Activated CD4-positive, alpha-beta T cell treated with anti-CD3 and anti-CD28 coated beads, Interleukin-2, amount 50 U/mL, for 24 hours (primary cell): ENCODE data around the gene TMUB1.

ENCODE experiments used
- DNase-seq, 2 donors: peaks; one replicate each; pipeline ENCODE4 v3.0.0-alpha.2; 2020; ENCODE audit warnings: low read depth in 1 of 2, low spot score in 1 of 2

Gene TMUB1

GRCh38 chr7:151071032-151071866 is 12.0 kb downstream of the TMUB1 start:
- no peak for DNase-seq

DNA sequence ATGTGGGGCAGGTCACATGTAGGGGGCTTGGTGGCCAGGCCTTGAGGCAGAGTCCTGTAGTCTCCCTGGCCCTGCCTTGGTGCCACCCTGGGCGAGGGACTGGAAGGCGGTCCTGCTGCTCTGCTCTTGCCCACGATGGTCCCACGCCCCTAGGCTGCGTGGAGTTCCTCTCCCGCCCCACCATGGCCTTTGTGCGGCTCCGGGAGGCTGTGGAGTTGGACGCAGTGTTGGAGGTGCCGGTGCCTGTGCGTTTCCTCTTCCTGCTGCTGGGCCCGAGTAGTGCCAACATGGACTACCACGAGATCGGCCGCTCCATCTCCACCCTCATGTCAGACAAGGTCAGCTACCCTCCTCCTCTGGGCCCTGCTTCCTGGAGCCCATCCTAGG is 12.7 kb downstream of the TMUB1 start:
- no peak for DNase-seq

GRCh38 chr7:151069841-151070573 is 13.3 kb downstream of the TMUB1 start:
- DNase-seq = no peak

- DNase-seq = no peak
Observed at GRCh38 chr7:151068069-151068773, 15.1 kb downstream of the TMUB1 start.

- DNase-seq = no peak
Observed at GRCh38 chr7:151066273-151066974, 16.9 kb downstream of the TMUB1 start.

DNA sequence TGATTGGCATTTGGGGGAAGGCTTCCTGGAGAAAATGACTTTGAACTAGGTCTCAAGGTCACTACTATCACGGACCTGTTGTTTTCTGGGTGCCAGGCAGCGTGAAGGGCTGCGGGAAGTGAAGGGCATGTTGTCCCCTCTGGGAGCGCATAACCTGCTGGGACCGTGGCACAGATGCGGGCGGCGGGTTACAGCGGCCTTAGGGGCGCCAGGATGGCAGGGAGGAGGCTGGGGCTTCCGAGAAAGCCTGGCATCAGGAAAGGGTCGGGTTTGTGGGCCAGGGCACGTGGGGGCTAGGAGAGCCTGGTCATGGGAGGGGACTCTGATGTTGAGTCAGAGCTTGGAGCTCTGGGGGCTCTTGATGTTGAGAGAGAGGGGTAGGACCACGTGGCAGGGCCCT is 17.8 kb downstream of the TMUB1 start:
- no peak for DNase-seq

DNA sequence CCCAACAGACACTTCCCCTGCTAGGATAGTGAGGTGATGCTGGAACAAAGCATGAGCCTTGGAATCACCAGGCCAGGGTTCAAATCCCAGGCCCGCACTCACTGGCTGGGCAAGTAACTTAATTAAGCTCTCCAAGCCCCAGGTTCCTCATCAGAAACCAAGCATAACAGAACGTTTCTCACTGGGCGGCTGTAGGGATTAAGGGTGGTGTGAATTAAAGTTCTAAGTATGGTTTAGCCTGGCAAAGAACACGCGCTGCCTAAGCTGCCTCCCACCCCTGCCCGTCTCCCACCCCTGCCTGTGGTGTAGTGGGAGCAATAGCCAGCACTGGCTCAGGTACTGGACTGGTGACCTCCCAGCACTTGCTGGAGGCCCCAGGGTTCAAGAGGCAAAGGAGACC is 18.3 kb downstream of the TMUB1 start:
- no peak for DNase-seq

- no peak for DNase-seq
Observed at GRCh38 chr7:151064454-151064853, 18.8 kb downstream of the TMUB1 start.

DNA sequence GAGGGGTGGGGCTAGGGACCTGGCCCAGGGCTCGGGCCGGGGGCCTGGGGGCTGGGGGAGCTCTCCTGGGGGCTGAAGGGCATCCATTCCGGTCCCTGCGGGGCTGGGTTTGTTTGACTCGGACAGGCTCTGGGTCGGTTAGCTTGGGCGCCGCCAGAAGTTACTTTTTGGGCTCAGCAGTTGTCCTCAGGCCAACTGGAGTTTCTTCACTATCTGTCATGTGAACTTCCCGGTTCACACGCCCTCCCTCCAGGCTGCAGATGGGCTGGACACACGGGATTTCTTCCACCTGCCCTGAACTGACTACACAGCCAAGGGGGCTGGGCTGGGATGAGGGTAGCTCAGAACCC is 20.1 kb downstream of the TMUB1 start:
- no peak for DNase-seq

DNA sequence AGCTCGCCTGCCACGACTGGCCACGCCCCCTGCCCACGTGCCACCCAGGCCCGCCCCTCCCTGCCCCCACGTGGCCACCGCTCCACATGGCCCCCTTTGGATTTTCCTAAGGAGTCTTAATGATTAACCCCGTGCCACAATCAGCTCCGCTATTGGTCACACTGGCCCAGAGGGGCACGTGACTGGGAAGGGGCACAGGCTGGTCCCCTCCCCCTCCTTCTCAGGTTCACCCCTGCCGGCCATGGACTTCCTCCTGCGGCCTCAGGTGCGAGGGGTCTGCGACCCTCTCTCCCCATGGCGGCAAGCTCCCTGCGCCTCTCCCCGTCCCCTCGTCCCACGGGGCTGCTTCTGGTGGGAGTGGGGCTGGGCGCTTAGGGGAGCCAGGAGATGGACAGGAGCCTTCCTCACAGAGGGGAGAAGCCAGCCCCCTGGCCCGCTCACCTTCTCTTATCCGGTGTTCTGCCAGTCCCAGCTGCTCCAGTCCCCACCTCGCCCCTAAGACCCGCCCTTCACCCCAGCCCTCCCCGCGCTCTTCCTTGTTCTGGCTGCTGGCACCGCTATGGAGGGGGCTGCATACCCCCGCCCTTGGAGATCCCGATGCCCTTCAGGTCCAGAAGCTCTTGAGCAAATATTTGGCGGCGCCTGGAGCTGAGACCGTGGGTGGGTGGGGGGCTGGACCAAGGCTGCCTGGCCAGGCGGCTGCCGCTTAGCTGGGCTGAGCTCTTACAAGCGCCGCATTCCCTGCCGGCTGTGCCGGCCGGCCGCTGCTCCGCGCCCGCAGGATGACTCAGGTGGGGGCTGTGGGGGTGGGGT is 20.7 kb downstream of the TMUB1 start:
- no peak for DNase-seq

DNA sequence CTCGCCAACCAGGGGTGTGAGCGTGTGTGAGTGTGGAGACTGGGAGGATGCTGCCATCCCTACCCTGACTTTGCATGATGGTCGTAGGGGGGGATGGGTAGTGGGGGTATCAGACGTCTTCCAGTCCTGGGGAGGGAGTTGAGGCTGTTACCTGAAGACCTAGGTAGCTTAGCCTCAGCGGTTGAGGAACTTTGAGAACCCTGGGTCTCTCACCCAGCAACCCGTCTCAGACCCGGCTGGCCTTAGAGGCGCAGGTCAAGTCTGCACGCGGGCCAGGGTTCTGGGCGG is 21.2 kb downstream of the TMUB1 start:
- no peak for DNase-seq

GRCh38 chr7:151061213-151062110 is 21.8 kb downstream of the TMUB1 start:
- no peak for DNase-seq

DNA sequence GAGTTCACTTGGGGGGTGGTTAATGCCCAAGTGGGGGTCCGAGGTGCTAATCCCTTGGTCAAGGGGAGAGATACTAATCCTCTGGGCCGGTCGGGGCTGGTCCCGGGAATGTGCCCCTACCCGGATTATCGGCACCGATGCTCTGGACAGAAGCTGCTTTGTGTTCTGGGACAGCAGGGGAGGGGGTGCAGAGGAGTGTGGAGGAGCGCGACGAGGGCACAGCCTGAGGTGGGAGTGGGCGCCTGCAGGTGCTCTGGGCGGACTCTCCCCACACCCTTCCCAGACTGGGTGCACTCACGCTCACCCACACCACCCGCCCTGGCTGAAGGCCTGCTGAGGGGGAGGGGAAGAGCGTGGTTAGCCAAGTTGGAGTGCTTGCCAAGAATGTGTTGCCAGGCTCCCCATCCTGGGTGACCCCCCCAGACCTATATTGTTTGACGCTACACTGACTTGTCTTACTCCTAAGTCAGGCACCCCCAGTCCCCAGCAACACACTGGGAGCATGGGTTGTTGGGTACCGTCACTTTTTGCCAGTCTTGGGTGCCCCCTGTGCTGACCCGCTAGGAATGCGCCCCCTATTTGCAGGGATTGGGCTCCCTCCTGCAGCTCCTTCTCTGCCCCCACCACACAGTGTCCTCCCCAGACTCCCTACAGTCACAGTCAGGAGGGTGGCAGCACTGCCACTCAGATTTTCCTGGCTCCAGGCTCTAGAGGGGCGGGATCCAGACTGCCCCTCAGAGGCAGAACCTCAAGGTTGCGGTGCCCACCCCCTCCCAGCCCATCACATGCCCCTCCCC is 22.7 kb downstream of the TMUB1 start:
- no peak for DNase-seq

DNA sequence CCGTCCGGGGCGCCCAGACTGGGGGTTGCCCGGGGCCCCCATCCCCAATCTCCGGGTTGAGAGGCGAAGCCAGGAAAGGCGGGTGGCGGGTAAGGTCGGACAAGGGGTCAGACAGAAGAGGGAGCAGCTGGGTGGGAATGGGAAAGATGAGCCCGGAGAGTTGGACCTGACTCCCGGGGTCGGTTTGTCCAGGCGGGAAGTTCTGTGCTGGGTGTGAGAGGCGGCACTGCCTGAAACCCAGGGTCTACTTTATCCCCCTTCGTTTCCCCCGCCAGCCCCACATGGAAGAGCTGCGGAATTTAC is 23.2 kb downstream of the TMUB1 start:
- no peak for DNase-seq

GRCh38 chr7:151059367-151060112 is 23.8 kb downstream of the TMUB1 start, which contains the start of gene SLC4A2:
TSS of gene SLC4A2 (plus strand) at chr7:151059589. CDS start at chr7:151061988, 2,399 bp downstream.
- peak; percentile 44 to 47 for DNase-seq

DNA sequence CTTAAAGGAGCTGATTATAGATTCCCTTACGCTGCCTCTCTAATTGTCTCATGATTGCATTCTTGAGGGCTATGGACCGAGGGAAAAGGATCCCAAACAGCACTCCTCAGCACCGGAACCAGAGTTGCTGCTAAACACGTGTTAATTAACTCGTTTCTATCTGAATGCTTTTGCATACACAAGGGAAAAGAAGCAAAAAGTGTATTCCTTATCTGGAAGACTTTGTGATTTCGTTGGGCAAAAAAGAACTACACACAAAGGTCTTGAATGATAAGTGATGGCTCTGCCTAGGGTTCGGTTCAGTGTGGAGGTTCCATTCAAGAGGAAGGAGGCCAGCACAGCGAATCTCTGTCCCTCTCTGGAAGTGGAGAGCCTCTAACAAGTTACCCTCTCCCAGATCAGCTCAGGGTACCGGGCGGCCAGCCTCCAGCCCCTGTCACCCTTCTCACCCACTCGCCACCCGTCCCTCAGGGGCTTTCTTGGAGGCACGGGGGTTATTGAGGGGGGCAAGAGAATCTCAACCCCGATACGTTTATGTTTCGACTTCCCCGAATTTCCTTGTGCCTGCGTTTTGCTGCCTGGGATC is 24.4 kb downstream of the TMUB1 start:
- peak in 1 of 2 donors; percentile 16 for DNase-seq

DNA sequence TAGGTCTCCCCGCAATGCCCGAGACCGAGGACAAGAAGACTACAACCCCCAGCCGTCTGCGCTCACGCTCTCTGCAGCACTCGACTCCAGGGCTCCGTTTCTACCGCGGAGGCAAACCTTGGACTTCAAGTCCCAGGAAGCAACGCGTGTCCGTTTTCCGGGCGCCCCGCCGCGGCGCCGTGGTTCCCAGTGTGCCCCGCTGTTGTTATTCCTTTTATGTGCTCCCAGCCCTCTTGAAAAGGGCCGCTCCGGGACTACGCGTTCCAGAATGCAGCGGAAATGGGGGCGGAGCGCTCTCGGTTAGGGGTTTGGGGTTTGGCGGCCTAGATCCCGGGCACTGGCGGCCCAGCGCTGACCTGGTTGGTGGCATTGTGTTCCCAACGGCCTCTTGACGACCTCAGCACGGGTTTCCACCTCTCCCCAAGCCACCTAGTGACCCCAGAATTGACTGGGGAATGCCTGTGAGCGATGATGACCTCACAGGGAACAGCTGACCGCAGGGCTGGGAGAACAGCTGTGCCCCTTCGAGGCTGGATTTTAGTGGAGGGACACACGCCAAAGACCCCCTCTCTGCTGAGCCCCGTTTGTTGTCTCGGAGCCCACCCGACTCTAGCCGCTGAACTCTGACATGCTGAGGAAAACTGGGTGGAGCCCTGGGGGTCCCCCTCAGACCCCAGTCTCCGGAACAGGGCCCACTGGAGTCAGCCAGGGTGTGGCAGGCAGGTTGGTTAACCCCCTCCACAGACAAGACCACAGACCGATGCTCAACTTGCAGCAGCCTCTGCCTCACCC is 25.1 kb downstream of the TMUB1 start:
- DNase-seq = peak; percentile 88 to 98
